Measurements from ENCODE around the gene ELOVL6.
"Not testable (repeated sequence)": the region's sequence is repeated elsewhere in the genome, so short reads cannot be mapped to it uniquely, and the experiment has no call there.

Gene ELOVL6

GRCh38 chr4:110124711-110125110 lies 73.7 kb downstream of the ELOVL6 start:
- no peak for DNase-seq (ENCODE audit: low read depth)

- DNase-seq (ENCODE audit: low read depth), result no peak
Measured at GRCh38 chr4:110122201-110122600, 76.2 kb downstream of the ELOVL6 start.

GRCh38 chr4:110120506-110120905 lies 77.9 kb downstream of the ELOVL6 start:
- no peak for DNase-seq (ENCODE audit: low read depth)

- DNase-seq (ENCODE audit: low read depth), result no peak
Measured at GRCh38 chr4:110119880-110120279, 78.5 kb downstream of the ELOVL6 start.

GRCh38 chr4:110119337-110119736 lies 79.1 kb downstream of the ELOVL6 start:
- DNase-seq (ENCODE audit: low read depth), result no peak

- DNase-seq (ENCODE audit: low read depth), result no peak
Measured at GRCh38 chr4:110112056-110112455, 86.4 kb downstream of the ELOVL6 start.

GRCh38 chr4:110109455-110109854 lies 89.0 kb downstream of the ELOVL6 start:
- DNase-seq (ENCODE audit: low read depth), result no peak

GRCh38 chr4:110108960-110109359 lies 89.5 kb downstream of the ELOVL6 start:
- DNase-seq (ENCODE audit: low read depth), result no peak

GRCh38 chr4:110108422-110108821 lies 90.0 kb downstream of the ELOVL6 start:
- no peak for DNase-seq (ENCODE audit: low read depth)

GRCh38 chr4:110107866-110108265 lies 90.5 kb downstream of the ELOVL6 start:
- DNase-seq (ENCODE audit: low read depth), result no peak

GRCh38 chr4:110106931-110107296 lies 91.5 kb downstream of the ELOVL6 start:
- DNase-seq (ENCODE audit: low read depth), result no peak

- DNase-seq (ENCODE audit: low read depth), result no peak
Measured at GRCh38 chr4:110104661-110105060, 93.8 kb downstream of the ELOVL6 start.

GRCh38 chr4:110099638-110100037 lies 98.8 kb downstream of the ELOVL6 start:
- no peak for DNase-seq (ENCODE audit: low read depth)

GRCh38 chr4:110096405-110096804 lies 102.0 kb downstream of the ELOVL6 start:
- no peak for DNase-seq (ENCODE audit: low read depth)

GRCh38 chr4:110092646-110093045 lies 105.8 kb downstream of the ELOVL6 start:
- no peak for DNase-seq (ENCODE audit: low read depth)

GRCh38 chr4:110091434-110092140 lies 106.8 kb downstream of the ELOVL6 start:
- no peak for DNase-seq (ENCODE audit: low read depth)

- DNase-seq (ENCODE audit: low read depth), result no peak
Measured at GRCh38 chr4:110088670-110089069, 109.7 kb downstream of the ELOVL6 start.

GRCh38 chr4:110087070-110087708 lies 111.2 kb downstream of the ELOVL6 start:
- DNase-seq (ENCODE audit: low read depth), result no peak

GRCh38 chr4:110085131-110085530 lies 113.3 kb downstream of the ELOVL6 start:
- no peak for DNase-seq (ENCODE audit: low read depth)

GRCh38 chr4:110084154-110084553 lies 114.3 kb downstream of the ELOVL6 start:
- DNase-seq (ENCODE audit: low read depth), result no peak

GRCh38 chr4:110078148-110078547 lies 120.3 kb downstream of the ELOVL6 start:
- not testable (repeated sequence) for DNase-seq (ENCODE audit: low read depth)

GRCh38 chr4:110076828-110077227 lies 121.6 kb downstream of the ELOVL6 start:
- not testable (repeated sequence) for DNase-seq (ENCODE audit: low read depth)

GRCh38 chr4:110075891-110076290 lies 122.5 kb downstream of the ELOVL6 start:
- DNase-seq (ENCODE audit: low read depth), result no peak
